Glutamatergic neuron (in vitro differentiated cells): ENCODE measurements around the gene NXNL1. TPM values are rescaled to one million over a fixed set of nuclear protein-coding genes. Genes with fewer than 3 reads are reported as not detected.
A peak's percentile ranks its signal among the peaks of the same experiment; 100 is the strongest.

Source experiments
- DNase-seq: peaks from one replicate; pipeline ENCODE4 v3.0.0; 2022
- H3K27ac Mint-ChIP-seq: one replicate; pipeline ENCODE4 v1.8.0; 2020; ENCODE audit warnings: mild to moderate bottlenecking, mixed read lengths, inconsistent platforms; ENCODE audit not compliant: unreplicated experiment
- H3K27me3 Mint-ChIP-seq: one replicate; pipeline ENCODE4 v1.8.0; 2020; ENCODE audit warnings: mild to moderate bottlenecking, moderate library complexity, mixed read lengths, inconsistent platforms; ENCODE audit not compliant: unreplicated experiment
- H3K36me3 Mint-ChIP-seq: one replicate; pipeline ENCODE4 v1.8.0; 2020; ENCODE audit warnings: mild to moderate bottlenecking, mixed read lengths, inconsistent platforms; ENCODE audit not compliant: unreplicated experiment
- H3K4me1 Mint-ChIP-seq: one replicate; pipeline ENCODE4 v1.8.0; 2020; ENCODE audit warnings: mild to moderate bottlenecking, low read depth, mixed read lengths, inconsistent platforms; ENCODE audit not compliant: unreplicated experiment
- H3K4me3 Mint-ChIP-seq: one replicate; pipeline ENCODE4 v1.8.0; 2020; ENCODE audit warnings: mild to moderate bottlenecking, mixed read lengths, inconsistent platforms; ENCODE audit not compliant: unreplicated experiment
- H3K9me3 Mint-ChIP-seq: one replicate; pipeline ENCODE4 v1.8.0; 2020; ENCODE audit warnings: mild to moderate bottlenecking, moderate library complexity, mixed read lengths, inconsistent platforms; ENCODE audit not compliant: unreplicated experiment
- total RNA-seq: library from RNA; stranded (reverse); fragmentation: NEBNext Ultra II Directional; extraction: Animal tissue kit (Norgen Biotek cat#: 25700); gene quantifications from one replicate; pipeline ENCODE4 v1.2.1, GENCODE V29; 2021; ENCODE audit not compliant: unreplicated experiment
- TF ChIP-seq, protein P1 (sequence below): fragments of 200-600 bp; sonication (generic); IDR thresholded peaks from one replicate; pipeline ENCODE4 v1.5.0; 2021; ENCODE audit not compliant: partially characterized antibody, unreplicated experiment

Gene NXNL1
- total RNA-seq, 1 donor from 2014 or later = not detected

DNA sequence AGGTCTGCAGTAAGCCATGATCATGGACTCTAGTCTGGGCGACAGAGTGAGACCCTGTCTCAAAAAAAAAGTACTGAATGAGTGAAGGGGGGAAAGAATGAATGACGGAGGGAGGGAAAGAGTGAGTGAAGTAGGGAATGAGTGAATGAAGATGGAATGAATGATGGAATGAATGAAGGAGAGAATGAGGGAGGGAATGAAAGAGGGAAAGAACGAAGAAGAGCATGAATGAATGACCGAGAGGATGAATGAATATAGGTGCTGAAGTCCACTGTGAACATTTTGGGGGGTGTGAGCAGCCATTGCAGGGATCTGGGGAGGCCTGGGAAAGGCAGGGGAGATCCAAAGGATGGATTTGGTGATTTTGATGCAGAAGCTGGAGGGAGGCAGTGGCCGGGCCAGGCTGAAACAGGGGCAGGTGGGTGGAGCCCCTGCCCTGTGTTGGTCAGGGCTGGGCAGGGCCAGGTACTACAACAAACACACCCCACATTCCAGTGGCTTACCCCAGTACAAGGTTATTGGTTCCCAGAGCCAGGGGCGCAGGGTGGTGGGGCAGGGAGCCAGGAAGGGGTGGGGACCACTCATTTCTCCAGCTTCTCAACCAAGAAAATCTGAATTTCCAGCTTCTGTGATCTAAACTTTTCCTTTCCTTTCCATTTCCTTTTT lies 23.9 kb upstream of the NXNL1 start:
- no peaks in the 10 kb centered on the region for H3K36me3 Mint-ChIP-seq
- H3K4me3 Mint-ChIP-seq = no peak overlapping the region
- peaks cover 12% of the 10 kb centered on the region for H3K4me1 Mint-ChIP-seq
- no peak for DNase-seq
- TF ChIP-seq, protein P1, sequence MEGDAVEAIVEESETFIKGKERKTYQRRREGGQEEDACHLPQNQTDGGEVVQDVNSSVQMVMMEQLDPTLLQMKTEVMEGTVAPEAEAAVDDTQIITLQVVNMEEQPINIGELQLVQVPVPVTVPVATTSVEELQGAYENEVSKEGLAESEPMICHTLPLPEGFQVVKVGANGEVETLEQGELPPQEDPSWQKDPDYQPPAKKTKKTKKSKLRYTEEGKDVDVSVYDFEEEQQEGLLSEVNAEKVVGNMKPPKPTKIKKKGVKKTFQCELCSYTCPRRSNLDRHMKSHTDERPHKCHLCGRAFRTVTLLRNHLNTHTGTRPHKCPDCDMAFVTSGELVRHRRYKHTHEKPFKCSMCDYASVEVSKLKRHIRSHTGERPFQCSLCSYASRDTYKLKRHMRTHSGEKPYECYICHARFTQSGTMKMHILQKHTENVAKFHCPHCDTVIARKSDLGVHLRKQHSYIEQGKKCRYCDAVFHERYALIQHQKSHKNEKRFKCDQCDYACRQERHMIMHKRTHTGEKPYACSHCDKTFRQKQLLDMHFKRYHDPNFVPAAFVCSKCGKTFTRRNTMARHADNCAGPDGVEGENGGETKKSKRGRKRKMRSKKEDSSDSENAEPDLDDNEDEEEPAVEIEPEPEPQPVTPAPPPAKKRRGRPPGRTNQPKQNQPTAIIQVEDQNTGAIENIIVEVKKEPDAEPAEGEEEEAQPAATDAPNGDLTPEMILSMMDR = no peak
- peaks cover 7% of the 10 kb centered on the region for H3K9me3 Mint-ChIP-seq
- H3K27ac Mint-ChIP-seq = no peak overlapping the region
- peaks cover 7% of the 10 kb centered on the region for H3K27me3 Mint-ChIP-seq

DNA sequence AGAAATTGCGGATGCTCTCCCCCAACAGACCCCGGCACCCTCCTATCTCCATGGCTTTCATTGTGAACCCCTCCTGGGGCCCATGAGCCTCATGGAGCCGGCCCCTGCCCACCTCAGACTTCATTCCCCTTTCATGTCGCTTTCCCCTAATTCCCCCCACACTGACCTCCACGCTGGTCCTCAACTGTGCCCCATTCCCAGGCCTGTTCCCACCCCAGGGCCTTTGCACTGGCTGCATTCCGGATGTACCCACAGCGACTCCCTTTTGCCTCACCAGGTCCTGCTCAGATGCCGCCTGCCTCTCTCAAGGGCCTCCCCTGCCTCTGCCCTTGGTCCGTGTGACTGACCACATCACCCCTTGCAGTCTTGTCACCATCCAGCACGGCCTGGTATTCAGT lies 22.9 kb upstream of the NXNL1 start:
- TF ChIP-seq, protein P1 = no peak

DNA sequence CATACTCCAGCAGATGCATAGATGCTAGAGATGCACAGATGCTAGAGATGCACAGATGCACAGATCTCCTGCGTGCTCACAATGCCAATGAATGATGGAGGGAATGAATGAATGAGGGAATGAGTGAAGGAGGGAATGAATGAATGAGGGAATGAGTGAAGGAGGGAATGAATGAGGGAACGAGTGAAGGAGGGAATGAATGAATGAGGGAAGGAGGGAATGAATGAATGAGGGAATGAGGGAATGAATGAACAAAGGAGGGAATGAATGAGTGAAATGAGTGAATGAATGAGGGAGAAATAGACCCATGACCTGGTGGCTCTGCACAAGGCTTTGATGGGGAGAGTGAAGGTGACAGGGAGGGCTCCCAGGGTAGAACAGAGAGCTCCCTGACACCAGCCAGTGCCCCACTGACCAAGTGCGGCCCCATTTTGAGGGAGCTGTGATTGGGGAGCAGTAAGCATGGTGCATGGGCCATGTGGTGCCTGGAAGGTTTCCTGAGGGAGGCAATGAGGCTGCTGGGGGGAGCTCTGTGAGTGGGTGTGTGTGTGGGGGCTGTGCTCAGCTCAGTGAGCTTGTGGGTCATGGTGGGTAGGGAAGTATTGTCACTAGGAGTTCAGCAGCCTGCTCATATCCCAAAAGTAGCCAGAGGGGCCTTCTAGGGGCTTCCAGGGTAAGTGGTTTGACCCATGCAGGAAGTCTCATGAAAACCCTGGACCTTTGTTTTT lies 22.3 kb upstream of the NXNL1 start:
- peak overlapping the region; percentile 78 for H3K27ac Mint-ChIP-seq
- no peak overlapping the region for H3K4me3 Mint-ChIP-seq
- H3K36me3 Mint-ChIP-seq = no peaks in the 10 kb centered on the region
- peaks cover 5% of the 10 kb centered on the region for H3K27me3 Mint-ChIP-seq
- TF ChIP-seq, protein P1 = no peak
- H3K4me1 Mint-ChIP-seq = peaks cover 4% of the 10 kb centered on the region
- H3K9me3 Mint-ChIP-seq = peaks cover 7% of the 10 kb centered on the region
- no peak for DNase-seq

More for the DNA sequence above, 22.9 kb upstream of the NXNL1 start:
- H3K36me3 Mint-ChIP-seq = no peaks in the 10 kb centered on the region
- peaks cover 7% of the 10 kb centered on the region for H3K9me3 Mint-ChIP-seq
- H3K4me3 Mint-ChIP-seq = no peak overlapping the region
- peaks cover 5% of the 10 kb centered on the region for H3K27me3 Mint-ChIP-seq
- no peak overlapping the region for H3K27ac Mint-ChIP-seq
- H3K4me1 Mint-ChIP-seq = peaks cover 8% of the 10 kb centered on the region
- DNase-seq = no peak

DNA sequence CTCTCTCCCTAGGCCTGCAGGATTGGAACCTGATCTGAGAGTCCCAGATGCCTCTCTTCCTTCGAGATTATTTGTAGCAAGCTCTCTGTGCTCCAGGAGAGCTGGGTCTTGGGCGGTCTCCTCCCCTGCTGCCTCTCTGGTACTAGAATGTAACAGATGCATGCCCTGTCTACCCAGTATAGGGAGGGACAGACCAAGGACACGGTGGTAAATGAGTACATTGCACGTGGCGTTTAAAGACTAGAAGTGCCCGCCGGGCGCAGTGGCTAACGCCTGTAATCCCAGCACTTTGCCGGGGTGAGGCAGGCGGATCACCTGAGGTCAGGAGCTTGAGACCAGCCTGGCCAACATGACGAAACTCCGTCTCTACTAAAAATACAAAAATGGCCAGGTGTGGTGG lies 21.3 kb upstream of the NXNL1 start:
- peaks cover 4% of the 10 kb centered on the region for H3K4me1 Mint-ChIP-seq
- no peak overlapping the region for H3K27ac Mint-ChIP-seq
- peaks cover 5% of the 10 kb centered on the region for H3K27me3 Mint-ChIP-seq
- no peak overlapping the region for H3K4me3 Mint-ChIP-seq
- TF ChIP-seq, protein P1 = no peak
- H3K9me3 Mint-ChIP-seq = peaks cover 9% of the 10 kb centered on the region
- no peak for DNase-seq
- H3K36me3 Mint-ChIP-seq = no peaks in the 10 kb centered on the region

DNA sequence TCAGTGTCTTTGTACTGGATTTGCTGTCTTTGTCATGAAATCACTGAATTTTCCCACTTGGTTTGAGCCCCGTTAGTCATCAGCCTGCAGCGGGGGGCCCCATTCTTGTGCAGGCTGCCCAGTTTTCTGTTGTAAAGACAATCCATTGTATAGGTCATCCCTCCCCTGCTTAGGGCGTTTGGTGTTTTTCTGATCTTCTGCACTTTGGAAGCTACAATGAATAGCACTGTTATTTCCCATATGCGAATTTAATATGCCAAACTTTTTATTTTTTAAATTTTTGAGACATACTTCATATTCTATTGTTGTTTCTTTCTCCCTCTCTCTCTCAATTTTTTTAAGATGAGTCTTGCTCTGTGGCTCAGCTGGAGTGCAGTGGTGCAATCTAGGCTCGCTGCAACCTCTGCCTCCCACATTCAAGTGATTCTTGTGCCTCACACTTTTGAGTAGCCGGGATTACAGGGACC lies 18.6 kb upstream of the NXNL1 start:
- H3K4me1 Mint-ChIP-seq = peaks cover 6% of the 10 kb centered on the region
- TF ChIP-seq, protein P1 = no peak
- no peak overlapping the region for H3K27ac Mint-ChIP-seq
- no peak for DNase-seq
- H3K9me3 Mint-ChIP-seq = peaks cover 7% of the 10 kb centered on the region
- H3K36me3 Mint-ChIP-seq = no peaks in the 10 kb centered on the region
- H3K27me3 Mint-ChIP-seq = peaks cover 2% of the 10 kb centered on the region
- H3K4me3 Mint-ChIP-seq = no peak overlapping the region
